Measurements from ENCODE around the gene CHST11.

The CHST11 gene

DNA sequence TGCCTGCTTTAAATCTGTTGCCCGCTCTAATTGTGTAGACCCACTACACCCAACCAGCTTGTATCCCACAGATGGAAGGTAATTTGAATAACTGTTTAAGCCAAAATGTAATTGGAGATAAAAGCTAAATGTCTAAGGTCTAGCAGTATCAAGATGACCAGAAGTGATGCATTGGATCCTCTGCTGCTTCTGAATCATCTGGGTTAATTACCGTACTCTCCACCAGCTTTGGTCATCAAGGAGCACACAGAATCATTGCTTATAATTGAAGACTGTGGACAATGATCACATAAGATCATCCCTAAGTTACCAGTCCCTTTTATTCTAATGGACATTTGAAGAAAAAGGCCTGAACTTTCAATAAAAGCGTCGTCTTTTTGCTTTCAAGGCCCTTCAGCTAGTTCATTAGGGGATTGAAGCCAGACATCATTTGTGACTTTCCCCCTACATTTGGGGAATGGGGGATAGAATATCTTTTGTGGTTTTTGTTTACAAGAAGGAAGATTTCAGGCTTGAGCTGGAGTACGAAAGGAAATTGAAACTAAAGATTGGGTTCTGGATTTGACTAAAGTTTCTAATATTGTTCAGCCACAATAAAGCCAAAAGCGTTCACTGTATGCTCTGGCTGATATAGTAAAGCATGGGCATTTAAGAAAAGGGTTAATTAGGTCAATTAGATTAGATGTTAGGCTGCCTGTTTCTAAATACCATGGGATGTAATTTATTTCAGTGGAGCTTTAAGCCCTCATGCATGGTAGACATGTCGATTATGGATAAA, 123.2 kb downstream of the CHST11 start:
- no peak for DNase-seq (ENCODE audit: low read depth in 2 of 3, low spot score in 2 of 3)

DNA sequence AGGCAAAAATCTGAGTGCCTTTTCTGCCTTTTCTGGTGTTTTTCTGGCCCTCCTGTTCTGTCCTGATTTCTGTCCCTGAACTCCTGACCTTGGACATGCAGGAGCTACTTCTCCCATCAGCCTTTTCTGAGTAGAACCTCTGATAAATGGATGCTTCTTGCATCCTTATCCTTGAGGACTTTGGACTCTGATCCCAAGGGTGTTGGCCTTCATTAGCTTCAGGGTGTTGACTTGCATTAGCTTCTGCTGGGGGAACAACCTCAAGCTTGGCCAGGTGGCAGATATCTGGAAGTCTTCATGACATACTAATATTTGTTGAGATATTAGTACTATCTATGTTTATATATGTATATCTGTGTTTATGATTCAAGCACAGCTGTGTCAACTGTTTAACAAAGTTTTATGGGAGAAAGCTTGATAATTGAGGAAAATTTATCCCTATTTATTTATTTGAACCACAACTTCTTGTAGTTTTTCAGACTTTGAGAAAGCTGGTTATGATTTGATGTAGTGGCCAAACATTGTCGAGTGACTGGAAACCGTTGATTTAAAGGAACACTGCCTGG, 124.3 kb downstream of the CHST11 start:
- no peak for DNase-seq (ENCODE audit: low read depth in 2 of 3, low spot score in 2 of 3)

- DNase-seq (ENCODE audit: low read depth in 2 of 3, low spot score in 2 of 3) = no peak
Observed at GRCh38 chr12:104582739-104583138, 126.0 kb downstream of the CHST11 start.

- DNase-seq (ENCODE audit: low read depth in 2 of 3, low spot score in 2 of 3) = no peak
Observed at GRCh38 chr12:104583301-104583700, 126.6 kb downstream of the CHST11 start.

DNA sequence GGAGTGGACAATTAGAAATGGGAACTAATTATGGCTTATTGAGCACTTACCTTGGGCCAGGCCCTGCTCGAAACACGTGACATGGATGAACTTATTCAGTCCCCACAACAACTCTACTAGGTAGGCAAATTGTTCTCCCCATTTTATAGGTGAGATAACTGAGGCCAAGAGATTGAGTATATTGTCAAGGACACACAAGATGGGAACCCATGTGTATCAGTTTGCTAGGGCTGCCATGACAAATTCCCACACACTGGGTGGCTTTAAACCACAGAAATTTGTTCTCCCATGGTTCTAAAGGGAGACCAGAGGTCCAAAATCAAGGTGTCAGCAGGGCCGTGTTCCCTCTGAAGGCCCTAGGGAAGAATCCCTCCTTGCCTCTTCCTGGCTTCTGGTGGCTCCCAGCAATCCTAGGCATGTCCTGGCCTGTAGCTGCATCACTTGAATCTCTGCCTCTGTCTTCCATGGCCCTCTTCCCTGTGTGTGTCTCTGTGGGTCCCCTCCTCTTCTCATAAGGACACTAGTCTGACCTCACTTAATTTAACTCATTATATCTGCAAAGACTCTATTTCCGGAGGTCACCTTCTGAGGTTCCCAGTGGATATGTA, 128.8 kb downstream of the CHST11 start:
- DNase-seq (ENCODE audit: low read depth in 2 of 3, low spot score in 2 of 3) = no peak

DNA sequence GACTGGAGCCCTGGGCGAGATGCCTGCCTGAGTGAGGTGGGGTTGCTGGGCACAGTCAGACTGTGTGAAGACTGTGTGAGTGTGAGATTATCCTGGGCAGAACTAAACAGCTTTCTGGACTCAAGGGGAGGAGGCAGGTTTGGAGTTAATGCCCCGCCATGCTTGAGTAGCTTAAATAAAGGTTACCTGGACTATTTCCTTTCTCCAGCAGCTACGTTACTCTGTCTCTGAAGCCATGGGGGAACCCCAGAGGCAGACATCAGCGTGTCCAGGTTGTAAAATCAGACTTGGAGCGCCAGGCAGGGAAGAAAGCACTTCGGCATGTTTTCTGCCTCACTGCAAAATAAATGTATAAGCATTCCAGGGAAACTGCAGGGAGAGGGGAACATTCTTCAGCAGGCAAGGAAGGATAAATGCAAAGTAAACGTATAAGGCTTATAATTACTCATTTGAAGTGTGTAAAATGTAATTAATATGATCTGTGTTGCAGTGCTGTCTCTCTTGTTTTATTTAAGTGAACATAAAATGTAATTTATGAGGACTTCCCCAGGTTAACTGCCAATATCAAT, 129.7 kb downstream of the CHST11 start:
- DNase-seq (ENCODE audit: low read depth in 2 of 3, low spot score in 2 of 3) = no peak

DNA sequence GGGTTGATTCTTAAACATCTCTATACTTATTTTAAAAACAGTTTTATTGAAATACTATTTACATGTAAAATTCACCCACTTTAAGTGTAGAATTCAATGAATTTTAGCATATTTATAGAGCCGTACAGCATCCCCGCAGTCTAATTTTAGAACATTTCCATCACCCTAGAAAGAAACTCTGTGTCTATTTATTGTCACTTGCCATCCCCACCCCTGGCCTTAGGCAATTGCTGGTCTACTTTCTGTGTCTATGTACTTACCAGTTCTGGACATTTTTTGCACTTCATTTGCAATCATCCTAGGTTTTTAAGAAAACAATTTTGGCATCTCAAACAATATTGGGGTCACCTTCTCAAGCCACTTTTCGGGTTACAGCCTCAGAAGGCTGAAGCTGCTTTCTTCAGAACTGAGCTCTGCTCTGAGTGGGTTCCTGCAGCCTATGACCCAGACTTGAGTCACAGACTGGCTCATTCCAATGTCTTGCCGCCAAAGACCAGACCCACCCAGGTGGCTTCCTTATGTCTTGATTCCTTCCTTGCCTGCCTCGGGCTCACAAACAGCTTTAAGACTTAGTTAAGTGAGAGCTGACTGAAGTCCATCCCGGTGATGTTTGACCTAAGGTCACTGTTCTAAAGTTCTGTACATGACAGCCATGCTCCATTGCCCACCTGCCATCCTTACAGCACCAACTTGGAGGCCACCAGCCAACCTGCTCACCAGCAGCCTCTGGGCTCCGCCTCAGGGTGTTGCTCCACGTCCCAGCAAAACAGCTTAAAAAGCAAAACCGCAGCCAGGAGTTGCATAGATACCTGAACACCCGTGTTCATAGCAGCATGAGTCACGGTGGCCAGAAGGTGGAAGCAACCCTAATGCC, 131.5 kb downstream of the CHST11 start:
- no peak for DNase-seq (ENCODE audit: low read depth in 2 of 3, low spot score in 2 of 3)

DNA sequence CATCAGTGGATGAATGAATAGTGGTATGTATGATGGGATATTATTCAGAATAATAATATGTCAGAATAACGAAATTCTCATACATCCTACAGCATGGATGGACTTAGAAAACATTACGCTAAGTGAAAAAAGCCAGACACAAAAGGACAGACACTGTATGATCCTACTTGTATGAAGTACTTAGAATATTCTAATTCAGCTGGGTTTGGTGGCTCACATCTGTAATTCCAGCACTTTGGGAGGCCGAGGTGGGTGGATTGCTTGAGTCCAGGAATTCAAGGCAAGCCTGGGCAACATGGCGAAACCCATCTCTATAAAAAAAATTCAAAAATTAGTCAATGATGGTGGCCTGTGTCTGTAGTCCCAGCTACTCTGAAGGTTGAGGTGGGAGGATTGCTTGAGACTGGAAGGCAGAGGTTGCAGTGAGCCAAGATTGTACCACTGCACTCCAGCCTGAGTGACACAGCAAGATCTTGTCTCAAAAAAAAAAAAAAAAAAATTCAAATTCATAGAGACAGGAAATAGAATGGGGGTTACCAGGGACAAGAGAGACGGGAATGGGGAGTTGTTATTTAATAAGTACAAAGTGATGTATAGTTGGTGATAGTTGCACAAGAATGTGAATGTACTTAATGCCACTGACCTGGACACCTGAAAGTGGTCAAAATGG, 132.3 kb downstream of the CHST11 start:
- no peak for DNase-seq (ENCODE audit: low read depth in 2 of 3, low spot score in 2 of 3)

- no peak for DNase-seq (ENCODE audit: low read depth in 2 of 3, low spot score in 2 of 3)
Observed at GRCh38 chr12:104590022-104590421, 133.3 kb downstream of the CHST11 start.

DNA sequence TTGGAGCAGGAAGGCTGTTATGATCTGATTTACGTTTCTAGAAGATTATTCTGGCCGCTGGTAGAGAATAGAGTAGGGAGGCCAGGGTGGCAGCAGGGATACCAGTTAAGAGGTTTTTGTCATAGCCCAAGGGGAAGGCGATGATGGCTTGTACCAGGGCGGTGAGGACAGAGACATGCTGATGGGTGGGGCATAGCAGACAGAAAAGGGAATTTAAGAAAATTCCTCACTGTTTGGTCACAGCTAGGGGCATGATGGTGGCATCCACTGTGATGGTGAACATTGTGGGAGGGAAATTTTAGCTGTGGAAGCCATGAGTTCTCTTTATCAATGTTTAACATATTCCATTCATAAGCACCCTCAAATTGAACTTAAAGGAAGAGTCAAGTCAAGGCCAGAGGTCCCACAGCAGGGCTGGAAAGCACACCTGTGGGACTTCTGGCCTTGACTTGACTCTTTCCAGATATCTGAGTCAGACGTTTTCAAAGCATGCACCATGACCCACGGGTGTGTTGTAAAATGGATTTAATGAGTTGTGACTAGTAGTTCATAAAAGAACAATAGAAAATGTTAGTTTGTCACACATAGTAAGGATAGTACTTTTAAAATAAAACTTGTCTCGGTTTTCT, 134.6 kb downstream of the CHST11 start:
- DNase-seq (ENCODE audit: low read depth in 2 of 3, low spot score in 2 of 3) = no peak

DNA sequence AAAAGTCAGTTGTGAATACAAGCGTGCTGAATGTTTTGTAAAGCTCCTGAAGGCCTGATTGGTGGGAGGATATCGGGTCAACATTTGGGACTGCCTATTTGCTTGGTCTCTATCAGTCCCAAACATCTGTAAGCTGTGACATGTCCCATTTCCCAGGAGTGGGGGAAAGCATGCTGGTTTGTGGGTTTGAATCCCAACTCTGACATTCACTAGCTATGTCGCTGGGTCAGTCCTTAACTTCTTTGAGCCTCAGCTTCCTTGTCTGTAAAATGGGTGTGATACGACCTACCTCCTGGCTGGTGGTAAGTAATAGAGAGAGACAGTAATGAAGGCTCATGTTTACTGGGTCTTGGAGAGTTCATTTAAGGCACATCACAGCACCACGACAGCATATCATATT, 136.7 kb downstream of the CHST11 start:
- no peak for DNase-seq (ENCODE audit: low read depth in 2 of 3, low spot score in 2 of 3)

DNA sequence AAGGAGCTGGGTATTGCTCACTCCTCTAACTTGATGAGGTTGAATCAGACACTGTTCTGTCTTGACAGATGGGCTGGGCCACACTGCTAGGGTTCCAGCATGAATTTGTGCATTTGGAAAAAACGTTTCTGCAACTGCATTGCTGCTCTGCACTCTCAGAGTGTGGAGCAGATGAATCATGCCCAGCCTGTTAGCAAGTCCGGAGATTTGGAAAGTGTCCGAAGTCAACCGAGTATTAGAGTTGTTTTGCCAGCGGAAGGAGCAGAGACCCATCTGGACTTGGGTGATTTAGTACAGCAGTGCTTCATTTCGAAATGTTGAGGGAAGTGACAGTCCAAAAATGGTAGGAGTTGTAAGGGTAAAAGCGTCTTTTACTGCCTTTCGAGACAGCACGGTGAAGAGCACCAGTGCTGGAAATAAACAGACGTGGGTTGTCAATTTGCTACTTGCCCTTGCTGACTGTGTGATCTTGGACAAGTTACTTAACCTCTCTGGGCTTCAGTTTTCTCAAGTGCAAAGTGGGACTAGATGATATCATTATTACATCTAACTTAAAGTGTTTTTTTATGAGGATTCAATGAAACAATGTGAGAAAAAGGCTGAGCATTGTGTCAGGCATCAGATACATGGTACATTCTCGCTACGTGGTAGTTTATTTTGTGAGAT, 139.5 kb downstream of the CHST11 start:
- DNase-seq (ENCODE audit: low read depth in 2 of 3, low spot score in 2 of 3) = no peak

GRCh38 chr12:104596898-104597843, 140.4 kb downstream of the CHST11 start:
- no peak for DNase-seq (ENCODE audit: low read depth in 2 of 3, low spot score in 2 of 3)

DNA sequence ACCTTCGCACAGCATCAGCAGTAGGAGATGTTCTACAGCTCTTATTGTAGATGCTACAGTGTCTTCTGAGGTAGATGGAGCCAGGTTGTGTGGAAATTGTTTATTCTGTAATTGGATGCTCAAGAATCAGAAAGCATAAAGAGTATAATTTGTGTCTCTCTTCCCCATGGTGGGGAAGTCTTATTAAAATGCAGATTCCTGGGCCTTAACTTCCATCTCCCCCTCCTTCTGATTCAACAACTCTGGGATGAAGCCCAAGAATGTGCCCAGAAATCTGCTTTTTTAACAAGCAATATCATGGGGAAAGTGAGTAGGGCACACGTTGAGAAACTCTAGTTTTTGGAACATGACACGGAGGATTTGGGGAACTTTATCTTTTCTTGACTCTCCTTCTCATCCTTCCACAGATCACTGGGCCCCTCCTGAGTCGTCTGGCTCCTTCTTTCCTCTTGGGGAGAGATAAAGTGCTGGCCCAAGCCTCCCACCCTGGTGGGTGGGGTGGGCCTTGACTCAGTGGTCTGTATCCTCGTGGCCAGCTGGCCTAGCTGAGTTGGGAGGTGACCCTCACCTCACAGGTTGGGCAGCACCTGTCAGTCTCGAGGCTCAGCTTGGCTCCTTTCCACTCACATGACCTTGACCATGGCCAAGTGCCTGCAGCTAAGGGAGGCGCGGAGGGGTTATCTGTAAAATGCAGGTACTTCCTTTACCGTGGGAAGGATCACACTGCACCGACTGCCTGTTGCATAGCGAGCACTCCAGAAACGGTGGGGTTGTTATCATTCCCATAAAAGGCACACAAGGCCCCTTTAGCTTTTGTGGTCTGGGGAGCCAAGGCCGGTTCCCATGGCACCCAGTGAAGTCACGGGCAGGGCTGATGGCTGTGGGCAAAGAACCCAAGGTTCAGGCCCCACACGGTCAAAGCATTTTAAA, 141.9 kb downstream of the CHST11 start:
- no peak for DNase-seq (ENCODE audit: low read depth in 2 of 3, low spot score in 2 of 3)

GRCh38 chr12:104599272-104600035, 142.7 kb downstream of the CHST11 start:
- DNase-seq (ENCODE audit: low read depth in 2 of 3, low spot score in 2 of 3) = no peak

GRCh38 chr12:104600036-104600712, 143.4 kb downstream of the CHST11 start:
- DNase-seq (ENCODE audit: low read depth in 2 of 3, low spot score in 2 of 3) = no peak

Measured in activated CD8-positive, alpha-beta memory T cell treated with anti-CD3 and anti-CD28 coated beads for 48 hours (primary cell).